Uterine smooth muscle cell (primary cell): Measurements from ENCODE around the gene CEP85. TPM values are rescaled to one million over a fixed set of nuclear protein-coding genes. Genes with fewer than 3 reads are reported as not detected.

ENCODE experiments used
- total RNA-seq: library from RNA; depleted of rRNA; stranded (reverse); fragments of >200 nt; gene quantifications from 2 replicates; pipeline ENCODE4 v1.2.3, GENCODE V29; 2014

CEP85 gene
- total RNA-seq = 8.5 and 15.6 TPM in 2 replicates

GRCh38 chr1:26233903-26234643 lies at the start of gene CEP85:
Gene CEP85 (plus strand): TSS chr1:26234200. CDS start chr1:26239784, 5,584 bp downstream.

GRCh38 chr1:26190373-26190987 lies 43.5 kb upstream of the CEP85 start, which contains the start of gene CATSPER4:
Gene CATSPER4 (plus strand): TSS chr1:26190602. CDS start chr1:26190628, 26 bp downstream.

GRCh38 chr1:26279456-26280332 lies 45.7 kb downstream of the CEP85 start, which contains the start of gene SH3BGRL3:
Gene SH3BGRL3 (plus strand): TSS chr1:26280086. CDS start chr1:26280156, 70 bp downstream.

GRCh38 chr1:26306290-26307229 lies 72.6 kb downstream of the CEP85 start, which contains the start of gene UBXN11:
Gene UBXN11 (minus strand): TSS chr1:26306636. CDS start chr1:26302883, 3,753 bp downstream.

GRCh38 chr1:26317612-26318337 lies 83.8 kb downstream of the CEP85 start, which contains the start of gene CD52:
Gene CD52 (plus strand): TSS chr1:26317958. CDS start chr1:26318018, 60 bp downstream.

Other genes with a start within 250 kb of the CEP85 start
- gene PAFAH2, start 236.1 kb upstream of the CEP85 start, total RNA-seq = 7.7 and 9.4 TPM in 2 replicates
- 0.44 and 0.75 TPM in 2 replicates for gene EXTL1, start 212.4 kb upstream of the CEP85 start, total RNA-seq
- gene SLC30A2, start 188.1 kb upstream of the CEP85 start, total RNA-seq = not detected in 2 replicates
- 0.11 and 0.25 TPM in 2 replicates for gene TRIM63, start 166.6 kb upstream of the CEP85 start, total RNA-seq
- 6.9 and 8.4 TPM in 2 replicates for gene PDIK1L, start 122.4 kb upstream of the CEP85 start, total RNA-seq
- under 0.01 TPM in 2 replicates for gene FAM110D, start 75.1 kb upstream of the CEP85 start, total RNA-seq
- gene C1orf232, start 65.2 kb upstream of the CEP85 start, total RNA-seq = not detected in 2 replicates
- 23.2 and 28.9 TPM in 2 replicates for gene ZNF593, start 64.3 kb upstream of the CEP85 start, total RNA-seq
- gene ZNF593OS, start 62.4 kb upstream of the CEP85 start, total RNA-seq = not detected in 2 replicates
- gene CNKSR1, start 56.7 kb upstream of the CEP85 start, total RNA-seq = 0.22 TPM in 1 of 2 replicates, not detected in the other
- gene CATSPER4, start 43.6 kb upstream of the CEP85 start, total RNA-seq = not detected in 2 replicates
- gene SH3BGRL3, start 45.9 kb downstream of the CEP85 start, total RNA-seq = 20.4 and 30.1 TPM in 2 replicates
- 4.2 and 7.1 TPM in 2 replicates for gene UBXN11, start 72.4 kb downstream of the CEP85 start, total RNA-seq
- not detected in 2 replicates for gene CD52, start 83.8 kb downstream of the CEP85 start, total RNA-seq
- gene CRYBG2, start 119.9 kb downstream of the CEP85 start, total RNA-seq = 0.12 TPM in 1 of 2 replicates, not detected in the other
- gene ZNF683, start 138.6 kb downstream of the CEP85 start, total RNA-seq = not detected in 2 replicates
- not detected in 2 replicates for gene LIN28A, start 176.6 kb downstream of the CEP85 start, total RNA-seq
- 61.7 and 69.5 TPM in 2 replicates for gene DHDDS, start 198.1 kb downstream of the CEP85 start, total RNA-seq
- gene HMGN2, start 238.2 kb downstream of the CEP85 start, total RNA-seq = 233 and 471 TPM in 2 replicates